ENCODE data around the gene DLGAP1. TPM values are rescaled to one million over a fixed set of nuclear protein-coding genes. Genes with fewer than 3 reads are reported as not detected.

Gene DLGAP1
- polyA plus RNA-seq, 1 of the 3 experiments (the other 2 are of a cell fraction), result not detected

DNA sequence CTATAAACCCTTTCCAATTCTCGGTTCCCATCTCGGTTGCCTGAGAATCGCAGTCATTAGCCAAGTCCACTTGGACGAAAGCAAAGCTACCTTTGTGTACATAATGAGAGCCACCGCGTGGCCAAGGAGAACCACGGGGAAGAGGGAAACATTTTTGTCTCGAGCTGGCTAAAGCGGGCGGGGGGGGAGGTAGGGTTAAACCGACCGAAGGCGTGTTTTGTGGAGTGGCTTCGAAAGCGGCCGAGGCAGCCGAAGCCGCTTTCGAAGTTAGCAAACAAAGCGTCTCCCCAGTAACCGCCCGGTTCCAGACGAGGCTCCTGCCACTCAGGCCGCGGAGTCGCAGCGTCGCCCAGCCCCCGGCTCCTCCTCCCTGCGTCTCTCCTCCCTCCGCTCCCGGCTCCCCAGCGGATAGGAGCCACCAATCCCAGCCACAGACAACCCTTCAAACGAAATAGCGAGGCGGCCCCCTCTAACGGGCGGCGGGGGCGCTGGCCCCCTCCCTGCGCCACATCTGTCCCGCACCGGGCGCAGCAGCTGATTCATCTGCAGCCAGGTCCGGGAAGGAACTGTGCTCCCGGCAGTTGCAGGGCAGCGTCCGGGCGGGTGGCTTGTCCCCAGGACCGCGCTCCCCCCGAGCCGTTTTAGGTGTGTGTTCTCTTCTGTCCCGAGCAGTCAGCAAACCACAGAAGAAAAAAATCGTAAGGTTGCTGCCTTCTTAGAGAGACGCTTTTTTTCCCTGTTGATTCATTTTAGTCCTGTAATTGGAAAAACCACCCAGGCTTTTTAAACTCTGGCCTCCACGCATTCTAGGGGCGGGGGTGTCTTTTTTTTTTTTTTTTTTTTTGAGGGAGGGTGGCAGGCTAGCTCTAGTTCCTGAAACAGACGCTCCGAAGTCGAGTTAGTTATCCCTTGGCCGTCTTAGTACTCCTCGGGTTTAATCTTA is 1006.9 kb downstream of the DLGAP1 start:
- H3K4me1 ChIP-seq (ENCODE audit: control insufficient read depth in 1 of 2, insufficient read depth in 2 of 2, low read depth in 1 of 2, low read length in 1 of 2), result peaks cover 15 to 20% of the 10 kb centered on the region in 2 experiments
- H3K9me3 ChIP-seq, result no peaks in the 10 kb centered on the region
- H3K9ac ChIP-seq, result peak overlapping the region; percentile 99
- no peaks in the 10 kb centered on the region; the same call in 1 of the 2 replicates for H4K20me1 ChIP-seq (ENCODE audit: insufficient read depth)
- peaks cover 33% of the 10 kb centered on the region for H3F3A ChIP-seq (replicated peaks; ENCODE audit: insufficient read depth)
- peaks cover 42% of the 10 kb centered on the region for H3K79me2 ChIP-seq (ENCODE audit: insufficient read depth)
- peak overlapping the region; percentile 44 for H2AFZ ChIP-seq (ENCODE audit: low read depth)
- ChIA-PET POLR2A (interaction anchor here (0.7 to 1.2 kb wide), 2 partner anchors 123 to 146 kb away, joined by 3 to 6 read pairs; no protein-coding TSS in a partner anchor), CTCF (interaction anchor here (0.7 to 3.3 kb wide), 11 partner anchors 12 to 218 kb away, joined by 3 to 25 read pairs (median 6); no protein-coding TSS in a partner anchor)
- no peaks in the 10 kb centered on the region for H3K27me3 ChIP-seq (ENCODE audit: insufficient read depth)
- peak overlapping the region; percentile 86 for H3K4me2 ChIP-seq
- under 1% methylated on average over 46 of the region's 63 CpGs for WGBS (ENCODE audit: low lambda C conversion rate)
- peak overlapping the region; percentile 74 to 93 for H3K4me3 ChIP-seq (ENCODE audit: low read depth in 2 of 2, low read length in 1 of 2)
- peak overlapping the region; percentile 98 to 99 for H3K27ac ChIP-seq (ENCODE audit: low read depth in 2 of 2, low read length in 1 of 2)
- no peaks in the 10 kb centered on the region for H3K36me3 ChIP-seq (replicated peaks in 1 of 2; ENCODE audit: control insufficient read depth in 1 of 2, insufficient read depth in 2 of 2, low read length in 1 of 2)
- H3K9me2 ChIP-seq, result no peaks in the 10 kb centered on the region
- peak; percentile 88 for DNase-seq
- TF ChIP-seq, protein P1, sequence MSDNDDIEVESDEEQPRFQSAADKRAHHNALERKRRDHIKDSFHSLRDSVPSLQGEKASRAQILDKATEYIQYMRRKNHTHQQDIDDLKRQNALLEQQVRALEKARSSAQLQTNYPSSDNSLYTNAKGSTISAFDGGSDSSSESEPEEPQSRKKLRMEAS (IDR thresholded peaks at IDR 0.05; ENCODE audit: low read depth), result peak; percentile 83
- TF ChIP-seq GABPA (IDR thresholded peaks at IDR 0.05; ENCODE audit: low read depth) (peak; percentile 11), NRF1 (IDR thresholded peaks at IDR 0.05; ENCODE audit: low read depth, low read length) (0 out of 2 replicates have a peak, but pooled peaks have one; percentile 11), EZH2phosphoT487 (IDR thresholded peaks at IDR 0.05; ENCODE audit: borderline replicate concordance, low read depth) (no peak), RCOR1 (IDR thresholded peaks at IDR 0.05; ENCODE audit: low read length) (0 out of 2 replicates have a peak, but pooled peaks have one; percentile 27), TEAD4 (IDR thresholded peaks at IDR 0.05; ENCODE audit: borderline replicate concordance, insufficient read depth) (no peak), MEF2A (IDR thresholded peaks at IDR 0.05; ENCODE audit: borderline replicate concordance, low read depth) (peak; percentile 25; the same call in 1 of the 2 replicates), NFIC (IDR thresholded peaks at IDR 0.05; ENCODE audit: borderline replicate concordance) (peak; percentile 34; the same call in 1 of the 2 replicates), MXI1 (IDR thresholded peaks at IDR 0.05; ENCODE audit: low read depth, low read length) (peak; percentile 88), TCF12 (IDR thresholded peaks at IDR 0.05) (peak; percentile 67), FOSL2 (IDR thresholded peaks at IDR 0.05; ENCODE audit: borderline replicate concordance, low read depth) (peak; percentile 25; the same call in 1 of the 2 replicates), CHD2 (IDR thresholded peaks at IDR 0.05; ENCODE audit: low read length, partially characterized antibody) (no peak), EP300 (IDR thresholded peaks at IDR 0.05; ENCODE audit: borderline replicate concordance in 1 of 2, low read depth in 1 of 2, low read length in 1 of 2) (peak; percentile 36 to 84; a peak in 3 of 4 replicates), SMC3 (IDR thresholded peaks at IDR 0.05; ENCODE audit: low read depth, low read length) (peak; percentile 18; the same call in 1 of the 2 replicates), TAF1 (IDR thresholded peaks at IDR 0.05; ENCODE audit: borderline replicate concordance, low read depth, low read length) (peak; percentile 79), RFX5 (IDR thresholded peaks at IDR 0.05; ENCODE audit: low read length) (peak; percentile 51; the same call in 1 of the 2 replicates), POLR2AphosphoS5 (IDR thresholded peaks at IDR 0.05; ENCODE audit: low read depth, low read length) (peak; percentile 65; the same call in 1 of the 2 replicates), RXRA (IDR thresholded peaks at IDR 0.05; ENCODE audit: borderline replicate concordance, low read depth) (peak; percentile 46), JUND (IDR thresholded peaks at IDR 0.05) (no peak)
- TF ChIP-seq, protein P2, sequence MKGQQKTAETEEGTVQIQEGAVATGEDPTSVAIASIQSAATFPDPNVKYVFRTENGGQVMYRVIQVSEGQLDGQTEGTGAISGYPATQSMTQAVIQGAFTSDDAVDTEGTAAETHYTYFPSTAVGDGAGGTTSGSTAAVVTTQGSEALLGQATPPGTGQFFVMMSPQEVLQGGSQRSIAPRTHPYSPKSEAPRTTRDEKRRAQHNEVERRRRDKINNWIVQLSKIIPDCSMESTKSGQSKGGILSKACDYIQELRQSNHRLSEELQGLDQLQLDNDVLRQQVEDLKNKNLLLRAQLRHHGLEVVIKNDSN (IDR thresholded peaks at IDR 0.05; ENCODE audit: borderline replicate concordance, low read depth), result no peak
- TF ChIP-seq, protein P3, sequence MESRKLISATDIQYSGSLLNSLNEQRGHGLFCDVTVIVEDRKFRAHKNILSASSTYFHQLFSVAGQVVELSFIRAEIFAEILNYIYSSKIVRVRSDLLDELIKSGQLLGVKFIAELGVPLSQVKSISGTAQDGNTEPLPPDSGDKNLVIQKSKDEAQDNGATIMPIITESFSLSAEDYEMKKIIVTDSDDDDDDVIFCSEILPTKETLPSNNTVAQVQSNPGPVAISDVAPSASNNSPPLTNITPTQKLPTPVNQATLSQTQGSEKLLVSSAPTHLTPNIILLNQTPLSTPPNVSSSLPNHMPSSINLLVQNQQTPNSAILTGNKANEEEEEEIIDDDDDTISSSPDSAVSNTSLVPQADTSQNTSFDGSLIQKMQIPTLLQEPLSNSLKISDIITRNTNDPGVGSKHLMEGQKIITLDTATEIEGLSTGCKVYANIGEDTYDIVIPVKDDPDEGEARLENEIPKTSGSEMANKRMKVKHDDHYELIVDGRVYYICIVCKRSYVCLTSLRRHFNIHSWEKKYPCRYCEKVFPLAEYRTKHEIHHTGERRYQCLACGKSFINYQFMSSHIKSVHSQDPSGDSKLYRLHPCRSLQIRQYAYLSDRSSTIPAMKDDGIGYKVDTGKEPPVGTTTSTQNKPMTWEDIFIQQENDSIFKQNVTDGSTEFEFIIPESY (IDR thresholded peaks at IDR 0.05; ENCODE audit: borderline replicate concordance, low read depth), result 0 out of 2 replicates have a peak, but pooled peaks have one; percentile 32
- TF ChIP-seq, protein P4, sequence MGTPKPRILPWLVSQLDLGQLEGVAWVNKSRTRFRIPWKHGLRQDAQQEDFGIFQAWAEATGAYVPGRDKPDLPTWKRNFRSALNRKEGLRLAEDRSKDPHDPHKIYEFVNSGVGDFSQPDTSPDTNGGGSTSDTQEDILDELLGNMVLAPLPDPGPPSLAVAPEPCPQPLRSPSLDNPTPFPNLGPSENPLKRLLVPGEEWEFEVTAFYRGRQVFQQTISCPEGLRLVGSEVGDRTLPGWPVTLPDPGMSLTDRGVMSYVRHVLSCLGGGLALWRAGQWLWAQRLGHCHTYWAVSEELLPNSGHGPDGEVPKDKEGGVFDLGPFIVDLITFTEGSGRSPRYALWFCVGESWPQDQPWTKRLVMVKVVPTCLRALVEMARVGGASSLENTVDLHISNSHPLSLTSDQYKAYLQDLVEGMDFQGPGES (IDR thresholded peaks at IDR 0.05; ENCODE audit: low read depth, low read length), result no peak
- TF ChIP-seq, protein P5, sequence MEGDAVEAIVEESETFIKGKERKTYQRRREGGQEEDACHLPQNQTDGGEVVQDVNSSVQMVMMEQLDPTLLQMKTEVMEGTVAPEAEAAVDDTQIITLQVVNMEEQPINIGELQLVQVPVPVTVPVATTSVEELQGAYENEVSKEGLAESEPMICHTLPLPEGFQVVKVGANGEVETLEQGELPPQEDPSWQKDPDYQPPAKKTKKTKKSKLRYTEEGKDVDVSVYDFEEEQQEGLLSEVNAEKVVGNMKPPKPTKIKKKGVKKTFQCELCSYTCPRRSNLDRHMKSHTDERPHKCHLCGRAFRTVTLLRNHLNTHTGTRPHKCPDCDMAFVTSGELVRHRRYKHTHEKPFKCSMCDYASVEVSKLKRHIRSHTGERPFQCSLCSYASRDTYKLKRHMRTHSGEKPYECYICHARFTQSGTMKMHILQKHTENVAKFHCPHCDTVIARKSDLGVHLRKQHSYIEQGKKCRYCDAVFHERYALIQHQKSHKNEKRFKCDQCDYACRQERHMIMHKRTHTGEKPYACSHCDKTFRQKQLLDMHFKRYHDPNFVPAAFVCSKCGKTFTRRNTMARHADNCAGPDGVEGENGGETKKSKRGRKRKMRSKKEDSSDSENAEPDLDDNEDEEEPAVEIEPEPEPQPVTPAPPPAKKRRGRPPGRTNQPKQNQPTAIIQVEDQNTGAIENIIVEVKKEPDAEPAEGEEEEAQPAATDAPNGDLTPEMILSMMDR (IDR thresholded peaks at IDR 0.05), result peak; percentile 26
- TF ChIP-seq, protein P6, sequence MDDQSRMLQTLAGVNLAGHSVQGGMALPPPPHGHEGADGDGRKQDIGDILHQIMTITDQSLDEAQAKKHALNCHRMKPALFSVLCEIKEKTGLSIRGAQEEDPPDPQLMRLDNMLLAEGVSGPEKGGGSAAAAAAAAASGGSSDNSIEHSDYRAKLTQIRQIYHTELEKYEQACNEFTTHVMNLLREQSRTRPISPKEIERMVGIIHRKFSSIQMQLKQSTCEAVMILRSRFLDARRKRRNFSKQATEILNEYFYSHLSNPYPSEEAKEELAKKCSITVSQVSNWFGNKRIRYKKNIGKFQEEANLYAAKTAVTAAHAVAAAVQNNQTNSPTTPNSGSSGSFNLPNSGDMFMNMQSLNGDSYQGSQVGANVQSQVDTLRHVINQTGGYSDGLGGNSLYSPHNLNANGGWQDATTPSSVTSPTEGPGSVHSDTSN (IDR thresholded peaks at IDR 0.05), result peak; percentile 93
